ENCODE results near the gene CAMK1G. TPM values are rescaled to one million over a fixed set of nuclear protein-coding genes. Genes with fewer than 3 reads are reported as not detected.

Gene CAMK1G
- not detected for total RNA-seq

- no peaks in the 10 kb centered on the region for H3K36me3 Mint-ChIP-seq (ENCODE audit: low read depth)
- CTCF ChIA-PET = interaction anchor here (0.6 to 1.4 kb wide), 5 partner anchors 9 to 165 kb away, joined by 3 to 4 read pairs (median 3); no protein-coding TSS in a partner anchor
- no peak for DNase-seq
- peaks cover 3% of the 10 kb centered on the region for H3K4me1 Mint-ChIP-seq
- no peak within 1 kb of the TSS for H3K4me3 Mint-ChIP-seq
- POLR2A ChIA-PET = no interaction called here
- peaks cover 3% of the 10 kb centered on the region for H3K27me3 Mint-ChIP-seq
- H3K27ac Mint-ChIP-seq = no peak within 1 kb of the TSS
- no peaks in the 10 kb centered on the region for H3K9me3 Mint-ChIP-seq
These were observed at the start of gene CAMK1G for GRCh38 chr1:209583408-209583807. Gene CAMK1G, plus strand, starts transcription at chr1:209583714. Its CDS starts 11,270 bp downstream, at chr1:209594984.

- H3K4me3 Mint-ChIP-seq = no peak overlapping the region
- H3K27me3 Mint-ChIP-seq = peaks cover 49% of the 10 kb centered on the region
These were observed 48.8 kb upstream of the CAMK1G start for GRCh38 chr1:209534496-209535250.

GRCh38 chr1:209536843-209537242, 46.7 kb upstream of the CAMK1G start:
- CTCF ChIA-PET = no interaction called here
- Mint-ChIP-seq H3K4me3 (no peak overlapping the region), H3K36me3 (ENCODE audit: low read depth) (no peaks in the 10 kb centered on the region), H3K4me1 (no peaks in the 10 kb centered on the region), H3K27me3 (peaks cover 48% of the 10 kb centered on the region), H3K9me3 (no peaks in the 10 kb centered on the region), H3K27ac (no peak overlapping the region)
- DNase-seq = no peak
- POLR2A ChIA-PET = no interaction called here

More at GRCh38 chr1:209534496-209535250, 48.8 kb upstream of the CAMK1G start:
- Mint-ChIP-seq H3K9me3 (no peaks in the 10 kb centered on the region), H3K36me3 (ENCODE audit: low read depth) (no peaks in the 10 kb centered on the region), H3K27ac (no peak overlapping the region), H3K4me1 (no peaks in the 10 kb centered on the region)
- DNase-seq = no peak
- POLR2A ChIA-PET = no interaction called here
- CTCF ChIA-PET = interaction anchor here (0.7 kb wide), 1 partner anchor 527 kb away, joined by 3 read pairs; no protein-coding TSS in a partner anchor

DNA sequence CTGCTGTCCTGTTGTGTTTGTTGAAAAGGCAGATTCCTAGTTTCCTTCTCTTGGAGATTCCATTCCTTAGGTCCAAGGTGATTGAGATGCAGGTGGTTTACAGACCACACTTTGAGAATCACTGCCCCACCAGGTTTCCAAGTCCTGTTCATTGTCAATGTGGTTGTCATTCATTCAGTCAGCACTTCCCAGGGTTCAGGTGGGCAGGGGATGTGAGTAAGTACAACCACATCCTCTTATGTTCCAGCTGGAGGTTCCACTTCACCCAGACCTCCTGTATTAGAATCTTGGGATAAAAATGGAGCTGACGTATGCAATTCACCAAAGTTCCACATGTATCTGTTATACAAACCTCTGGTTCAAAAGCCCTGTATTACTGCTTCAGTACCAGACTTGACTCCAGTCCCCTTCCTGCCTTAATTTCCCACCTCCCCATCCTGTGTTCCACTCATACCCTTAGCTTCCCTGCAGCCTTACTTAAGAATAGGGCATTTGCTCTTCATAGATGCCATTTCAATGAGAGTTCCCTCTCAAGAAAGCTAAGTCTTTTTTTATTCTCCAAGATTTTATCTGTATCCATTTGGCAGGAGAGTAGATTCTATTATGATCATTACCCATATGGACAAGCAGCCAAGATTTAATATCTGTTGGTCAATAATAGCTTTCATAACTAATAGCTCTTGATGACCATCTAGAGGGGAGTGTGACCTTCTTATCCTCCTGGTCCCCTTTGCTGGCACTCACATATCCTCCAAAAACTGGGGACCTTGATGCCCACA, 46.0 kb upstream of the CAMK1G start:
- no peaks in the 10 kb centered on the region for H3K9me3 Mint-ChIP-seq
- H3K27me3 Mint-ChIP-seq = peaks cover 53% of the 10 kb centered on the region
- POLR2A ChIA-PET = no interaction called here
- H3K27ac Mint-ChIP-seq = no peak overlapping the region
- DNase-seq = no peak
- H3K36me3 Mint-ChIP-seq (ENCODE audit: low read depth) = no peaks in the 10 kb centered on the region
- no peak overlapping the region for H3K4me3 Mint-ChIP-seq
- CTCF ChIA-PET = interaction anchor here (0.7 kb wide), 1 partner anchor 29 kb away, joined by 3 read pairs; no protein-coding TSS in a partner anchor
- H3K4me1 Mint-ChIP-seq = peaks cover under 1% of the 10 kb centered on the region

DNA sequence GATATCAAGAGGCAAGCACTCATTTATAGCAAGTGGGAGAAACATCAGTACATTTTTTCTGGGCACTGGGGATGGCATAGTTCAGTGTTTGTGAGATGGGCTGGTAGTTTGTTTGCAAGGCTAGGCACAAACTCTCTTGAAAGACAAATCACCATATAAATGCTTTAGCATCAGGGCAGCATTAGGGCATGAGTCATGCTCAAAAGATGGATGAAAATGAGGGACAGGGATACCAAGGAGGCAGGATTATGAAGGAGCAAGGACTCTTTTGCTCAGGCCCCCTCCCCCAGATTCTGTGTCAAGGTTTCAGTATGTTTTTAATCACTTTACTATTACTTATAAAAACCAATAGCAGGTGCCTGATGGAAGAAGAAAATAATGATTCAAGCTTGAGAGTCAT, 43.9 kb upstream of the CAMK1G start:
- no peak for DNase-seq
- Mint-ChIP-seq H3K27ac (no peak overlapping the region), H3K4me3 (no peak overlapping the region), H3K9me3 (no peaks in the 10 kb centered on the region), H3K36me3 (ENCODE audit: low read depth) (no peaks in the 10 kb centered on the region), H3K27me3 (peaks cover 43% of the 10 kb centered on the region), H3K4me1 (peaks cover 4% of the 10 kb centered on the region)
- ChIA-PET POLR2A (no interaction called here), CTCF (no interaction called here)

DNA sequence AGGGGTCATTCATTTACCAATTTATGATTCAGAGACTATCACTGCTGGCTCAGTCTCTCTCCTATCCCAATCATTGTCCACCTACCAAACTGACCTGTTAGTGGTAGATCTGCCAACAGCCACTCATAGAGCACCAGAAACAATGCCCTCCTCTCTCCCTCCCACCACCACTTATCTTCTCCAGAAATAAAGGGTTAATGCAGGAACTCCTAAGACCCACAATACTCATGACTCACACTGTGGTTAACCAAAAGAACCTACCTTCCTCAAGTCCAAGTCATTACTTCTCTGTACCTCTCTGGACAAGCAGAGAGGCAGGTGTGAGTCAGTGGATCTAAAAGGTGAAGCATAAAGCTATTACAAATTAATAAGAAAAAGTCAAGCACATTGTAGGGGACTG, 40.9 kb upstream of the CAMK1G start:
- Mint-ChIP-seq H3K36me3 (ENCODE audit: low read depth) (no peaks in the 10 kb centered on the region), H3K27me3 (peaks cover 29% of the 10 kb centered on the region), H3K9me3 (no peaks in the 10 kb centered on the region), H3K4me1 (peaks cover 4% of the 10 kb centered on the region), H3K27ac (no peak overlapping the region), H3K4me3 (no peak overlapping the region)
- ChIA-PET POLR2A (no interaction called here), CTCF (no interaction called here)
- no peak for DNase-seq

- Mint-ChIP-seq H3K27me3 (peaks cover 19% of the 10 kb centered on the region), H3K36me3 (ENCODE audit: low read depth) (no peaks in the 10 kb centered on the region), H3K4me1 (peaks cover 4% of the 10 kb centered on the region), H3K4me3 (no peak overlapping the region), H3K9me3 (no peaks in the 10 kb centered on the region), H3K27ac (no peak overlapping the region)
- CTCF ChIA-PET = no interaction called here
- no peak for DNase-seq
- POLR2A ChIA-PET = no interaction called here
These were observed 39.4 kb upstream of the CAMK1G start for GRCh38 chr1:209544098-209544497.

DNA sequence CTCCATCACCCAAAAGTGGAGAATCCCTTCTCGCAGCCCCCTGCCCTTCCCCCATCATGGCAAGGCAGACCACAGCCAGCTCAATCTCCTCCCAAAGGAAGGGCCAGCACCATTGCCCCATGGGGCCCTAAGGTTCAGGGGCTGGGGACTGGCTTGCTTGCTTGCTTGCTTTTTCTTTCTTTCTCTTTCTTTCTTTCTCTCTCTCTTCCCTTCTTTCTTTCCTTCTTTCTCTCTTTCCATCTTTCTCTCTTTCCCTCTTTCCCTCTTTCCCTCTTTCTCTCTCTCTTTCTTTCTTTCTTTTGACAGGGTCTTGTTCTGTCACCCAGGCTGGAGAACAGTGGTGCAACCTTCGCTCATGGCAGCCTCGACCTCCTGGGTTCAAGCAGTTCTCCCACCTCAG, 38.1 kb upstream of the CAMK1G start:
- Mint-ChIP-seq H3K27ac (no peak overlapping the region), H3K27me3 (peaks cover 17% of the 10 kb centered on the region), H3K4me3 (no peak overlapping the region), H3K9me3 (no peaks in the 10 kb centered on the region), H3K4me1 (peaks cover 4% of the 10 kb centered on the region), H3K36me3 (ENCODE audit: low read depth) (no peaks in the 10 kb centered on the region)
- CTCF ChIA-PET = no interaction called here
- POLR2A ChIA-PET = no interaction called here
- DNase-seq = no peak

- H3K36me3 Mint-ChIP-seq (ENCODE audit: low read depth) = no peaks in the 10 kb centered on the region
These were observed 37.0 kb upstream of the CAMK1G start for GRCh38 chr1:209546390-209547085.

DNA sequence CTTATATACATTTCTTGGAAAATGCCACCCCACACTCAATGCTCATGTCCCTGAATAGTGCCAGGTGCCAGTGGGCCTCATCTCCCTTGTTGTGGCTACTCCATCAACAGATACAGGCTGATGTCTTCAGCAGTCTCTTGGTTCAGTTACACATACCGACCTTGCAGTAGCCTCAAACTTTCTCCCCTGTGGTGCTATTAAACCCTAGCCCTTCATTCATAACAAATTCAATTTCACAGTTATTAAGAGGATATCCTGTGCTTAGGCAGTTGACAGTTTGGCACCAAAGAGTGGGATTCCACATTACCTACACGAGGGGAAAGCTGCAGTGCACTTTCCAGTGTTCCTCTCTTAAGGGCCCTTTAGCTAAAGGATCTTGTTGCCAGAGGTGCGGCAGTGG, 35.9 kb upstream of the CAMK1G start:
- Mint-ChIP-seq H3K4me3 (no peak overlapping the region), H3K4me1 (peaks cover 2% of the 10 kb centered on the region), H3K27ac (no peak overlapping the region), H3K27me3 (peaks cover 9% of the 10 kb centered on the region), H3K9me3 (no peaks in the 10 kb centered on the region), H3K36me3 (ENCODE audit: low read depth) (no peaks in the 10 kb centered on the region)
- no peak for DNase-seq
- POLR2A ChIA-PET = no interaction called here
- CTCF ChIA-PET = interaction anchor here (0.5 to 2.0 kb wide), 2 partner anchors 18 to 190 kb away, joined by 3 to 4 read pairs; no protein-coding TSS in a partner anchor

More at GRCh38 chr1:209546390-209547085, 37.0 kb upstream of the CAMK1G start:
- Mint-ChIP-seq H3K4me3 (no peak overlapping the region), H3K9me3 (no peaks in the 10 kb centered on the region), H3K27me3 (peaks cover 12% of the 10 kb centered on the region), H3K4me1 (peaks cover 4% of the 10 kb centered on the region), H3K27ac (no peak overlapping the region)
- POLR2A ChIA-PET = no interaction called here
- no peak for DNase-seq
- CTCF ChIA-PET = no interaction called here

DNA sequence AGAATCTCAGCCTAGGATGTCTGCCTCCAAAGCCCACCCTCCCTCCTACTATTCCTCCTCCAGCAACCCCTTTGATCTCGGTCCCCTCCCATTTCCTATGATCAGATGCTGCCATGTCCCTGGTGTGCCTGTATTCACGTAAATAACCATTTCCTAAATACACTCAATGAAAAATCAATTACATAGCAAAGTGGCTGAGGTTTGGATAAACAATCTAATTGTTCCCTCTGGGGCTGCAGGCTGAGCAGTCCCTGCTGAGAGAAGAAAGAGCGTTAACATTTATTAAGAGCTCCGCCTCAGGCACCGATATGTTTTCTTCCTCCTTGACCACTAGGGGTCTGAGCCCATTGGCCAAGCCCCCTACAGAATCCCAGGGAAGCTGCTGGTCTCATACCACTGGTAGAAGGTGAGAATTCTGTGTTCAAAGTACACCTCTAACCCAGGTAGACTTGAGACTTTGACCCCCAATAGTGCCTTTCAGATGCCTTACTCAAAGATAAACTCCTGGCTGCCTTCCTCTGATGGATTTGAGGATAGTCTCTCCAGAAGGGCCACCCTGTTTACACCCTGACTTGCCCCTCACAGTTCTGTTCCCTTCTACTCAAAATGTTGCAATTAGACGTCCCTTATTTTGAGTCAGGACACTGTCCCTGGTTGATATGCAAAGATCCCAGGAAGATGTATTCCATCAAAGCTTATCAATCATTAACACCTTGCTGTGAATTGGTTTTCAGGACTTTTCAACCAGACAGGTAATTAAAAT, 33.9 kb upstream of the CAMK1G start:
- H3K4me3 Mint-ChIP-seq = no peak overlapping the region
- no peaks in the 10 kb centered on the region for H3K36me3 Mint-ChIP-seq (ENCODE audit: low read depth)
- H3K27ac Mint-ChIP-seq = no peak overlapping the region
- no peaks in the 10 kb centered on the region for H3K4me1 Mint-ChIP-seq
- CTCF ChIA-PET = no interaction called here
- POLR2A ChIA-PET = no interaction called here
- no peak for DNase-seq
- peaks cover 9% of the 10 kb centered on the region for H3K27me3 Mint-ChIP-seq
- no peaks in the 10 kb centered on the region for H3K9me3 Mint-ChIP-seq

- CTCF ChIA-PET = no interaction called here
- Mint-ChIP-seq H3K9me3 (no peaks in the 10 kb centered on the region), H3K4me3 (no peak overlapping the region), H3K27ac (no peak overlapping the region), H3K36me3 (ENCODE audit: low read depth) (no peaks in the 10 kb centered on the region), H3K27me3 (peaks cover 9% of the 10 kb centered on the region), H3K4me1 (no peaks in the 10 kb centered on the region)
- no peak for DNase-seq
- POLR2A ChIA-PET = no interaction called here
These were observed 33.0 kb upstream of the CAMK1G start for GRCh38 chr1:209550519-209550918.
